ENCODE measurements around the gene IFITM1. TPM values are rescaled to one million over a fixed set of nuclear protein-coding genes. Genes with fewer than 3 reads are reported as not detected.

The IFITM1 gene
- total RNA-seq, 1 donor from 2014 or later = 526 TPM

DNA sequence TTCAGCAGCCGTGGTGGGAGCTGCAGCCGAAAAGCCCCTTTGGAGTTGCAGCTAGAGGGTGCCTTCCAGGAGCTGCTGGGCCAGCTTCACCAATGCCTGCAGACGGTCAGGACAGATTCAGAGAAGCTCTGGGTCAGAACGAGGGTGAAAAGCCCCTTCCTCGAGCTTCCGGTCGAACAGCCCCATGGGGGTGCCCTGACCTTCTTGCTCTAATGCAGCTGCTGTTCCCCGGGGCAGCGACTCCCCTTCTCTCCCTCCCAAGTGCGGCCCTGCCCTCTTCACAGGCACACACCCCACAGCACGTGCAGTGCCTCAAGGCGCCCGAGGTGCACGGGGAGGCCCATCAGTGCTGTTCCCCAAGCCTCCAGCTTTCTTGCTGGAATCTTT is 16.5 kb downstream of the IFITM1 start:
- peaks cover 7% of the 10 kb centered on the region for H3K27me3 Mint-ChIP-seq (ENCODE audit: low read depth, unreplicated experiment)
- no peak overlapping the region for H2AFZ ChIP-seq (ENCODE audit: low read depth, low read length)

DNA sequence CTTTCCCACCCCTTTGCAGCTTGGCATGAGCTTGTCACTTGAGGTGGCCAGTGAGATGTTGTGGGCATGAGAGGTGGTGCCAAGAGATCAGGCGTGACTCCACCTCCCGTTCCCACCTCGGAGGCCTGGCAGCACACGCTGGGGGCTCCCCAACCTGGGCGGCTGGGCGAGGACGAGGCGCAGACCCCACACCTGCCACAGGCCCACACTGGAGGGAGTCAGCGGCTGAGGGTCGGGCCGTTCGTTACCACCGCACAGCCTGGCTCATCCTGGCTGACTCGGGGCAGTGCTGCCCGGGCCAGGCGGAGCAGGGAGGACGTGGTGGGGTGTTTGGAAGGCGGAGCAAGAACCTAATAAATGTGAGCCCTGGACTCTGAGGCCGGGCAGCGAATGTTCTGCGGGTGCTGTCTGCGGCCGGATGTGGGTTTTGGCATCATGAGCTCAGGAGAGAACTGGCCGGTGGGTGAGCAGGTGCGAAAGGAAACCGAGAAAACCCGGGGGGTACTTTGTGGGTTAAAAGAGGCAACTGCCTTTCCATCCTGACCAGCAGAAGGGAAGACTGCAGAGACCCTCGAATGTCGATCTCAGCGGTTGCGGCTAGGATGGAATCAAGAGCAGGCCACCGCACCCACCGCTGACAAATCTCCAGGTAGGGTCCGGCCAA is 17.0 kb downstream of the IFITM1 start:
- DNase-seq (ENCODE audit: low read depth) = no peak
- no peaks in the 10 kb centered on the region for H3K79me2 ChIP-seq (ENCODE audit: insufficient read depth, low read length)
- no peak overlapping the region for H3K4me2 ChIP-seq (ENCODE audit: low read length)
- H3K36me3 Mint-ChIP-seq (ENCODE audit: low read depth, unreplicated experiment) = no peaks in the 10 kb centered on the region
- no peaks in the 10 kb centered on the region for H4K20me1 ChIP-seq (ENCODE audit: insufficient read depth, low read length)
- no peak overlapping the region for H3K4me3 Mint-ChIP-seq (ENCODE audit: unreplicated experiment)
- no peak overlapping the region for H3K27ac Mint-ChIP-seq (ENCODE audit: unreplicated experiment)
- no peaks in the 10 kb centered on the region for H3K36me3 ChIP-seq (ENCODE audit: insufficient read depth, low read length)
- peaks cover 7% of the 10 kb centered on the region for H3K27me3 Mint-ChIP-seq (ENCODE audit: low read depth, unreplicated experiment)
- no peaks in the 10 kb centered on the region for H3K9me3 Mint-ChIP-seq (ENCODE audit: unreplicated experiment)
- H3K4me1 Mint-ChIP-seq (ENCODE audit: low read depth, unreplicated experiment) = peaks cover 18% of the 10 kb centered on the region
- FAIRE-seq = no peak
- TF ChIP-seq EZH2 (IDR thresholded peaks at IDR 0.05; ENCODE audit: insufficient read depth, low read length) = no peak
- TF ChIP-seq, protein P1, sequence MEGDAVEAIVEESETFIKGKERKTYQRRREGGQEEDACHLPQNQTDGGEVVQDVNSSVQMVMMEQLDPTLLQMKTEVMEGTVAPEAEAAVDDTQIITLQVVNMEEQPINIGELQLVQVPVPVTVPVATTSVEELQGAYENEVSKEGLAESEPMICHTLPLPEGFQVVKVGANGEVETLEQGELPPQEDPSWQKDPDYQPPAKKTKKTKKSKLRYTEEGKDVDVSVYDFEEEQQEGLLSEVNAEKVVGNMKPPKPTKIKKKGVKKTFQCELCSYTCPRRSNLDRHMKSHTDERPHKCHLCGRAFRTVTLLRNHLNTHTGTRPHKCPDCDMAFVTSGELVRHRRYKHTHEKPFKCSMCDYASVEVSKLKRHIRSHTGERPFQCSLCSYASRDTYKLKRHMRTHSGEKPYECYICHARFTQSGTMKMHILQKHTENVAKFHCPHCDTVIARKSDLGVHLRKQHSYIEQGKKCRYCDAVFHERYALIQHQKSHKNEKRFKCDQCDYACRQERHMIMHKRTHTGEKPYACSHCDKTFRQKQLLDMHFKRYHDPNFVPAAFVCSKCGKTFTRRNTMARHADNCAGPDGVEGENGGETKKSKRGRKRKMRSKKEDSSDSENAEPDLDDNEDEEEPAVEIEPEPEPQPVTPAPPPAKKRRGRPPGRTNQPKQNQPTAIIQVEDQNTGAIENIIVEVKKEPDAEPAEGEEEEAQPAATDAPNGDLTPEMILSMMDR (IDR thresholded peaks at IDR 0.05; ENCODE audit: insufficient read depth, low read depth, low read length) = no peak
- no peaks in the 10 kb centered on the region for H3K9me3 ChIP-seq (ENCODE audit: insufficient read depth, low read depth, low read length)
- no peak overlapping the region for H3K27ac ChIP-seq (ENCODE audit: low read depth, low read length)
- H3K4me3 ChIP-seq (ENCODE audit: insufficient read depth, low read depth, low read length) = no peak overlapping the region
- H3K4me1 ChIP-seq (ENCODE audit: insufficient read depth, low read length) = peaks cover 13% of the 10 kb centered on the region
- no peaks in the 10 kb centered on the region for H3K27me3 ChIP-seq (ENCODE audit: insufficient read depth, low read length)
- H2AFZ ChIP-seq (ENCODE audit: low read depth, low read length) = no peak overlapping the region
- H3K9ac ChIP-seq (ENCODE audit: low read length) = no peak overlapping the region

More for the DNA sequence above, 16.5 kb downstream of the IFITM1 start:
- no peak overlapping the region for H3K27ac ChIP-seq (ENCODE audit: low read depth, low read length)
- no peaks in the 10 kb centered on the region for H3K27me3 ChIP-seq (ENCODE audit: insufficient read depth, low read length)
- Mint-ChIP-seq H3K4me3 (ENCODE audit: unreplicated experiment) (no peak overlapping the region), H3K36me3 (ENCODE audit: low read depth, unreplicated experiment) (no peaks in the 10 kb centered on the region), H3K9me3 (ENCODE audit: unreplicated experiment) (no peaks in the 10 kb centered on the region), H3K27ac (ENCODE audit: unreplicated experiment) (no peak overlapping the region), H3K4me1 (ENCODE audit: low read depth, unreplicated experiment) (peaks cover 12% of the 10 kb centered on the region)
- H3K9ac ChIP-seq (ENCODE audit: low read length) = no peak overlapping the region
- DNase-seq (ENCODE audit: low read depth) = no peak
- H3K9me3 ChIP-seq (ENCODE audit: insufficient read depth, low read depth, low read length) = no peaks in the 10 kb centered on the region
- H3K4me3 ChIP-seq (ENCODE audit: insufficient read depth, low read depth, low read length) = no peak overlapping the region
- H3K79me2 ChIP-seq (ENCODE audit: insufficient read depth, low read length) = no peaks in the 10 kb centered on the region
- peaks cover 13% of the 10 kb centered on the region for H3K4me1 ChIP-seq (ENCODE audit: insufficient read depth, low read length)
- H3K4me2 ChIP-seq (ENCODE audit: low read length) = no peak overlapping the region
- H4K20me1 ChIP-seq (ENCODE audit: insufficient read depth, low read length) = no peaks in the 10 kb centered on the region
- H3K36me3 ChIP-seq (ENCODE audit: insufficient read depth, low read length) = no peaks in the 10 kb centered on the region
- no peak for TF ChIP-seq EZH2 (IDR thresholded peaks at IDR 0.05; ENCODE audit: insufficient read depth, low read length)
- TF ChIP-seq, protein P1 (IDR thresholded peaks at IDR 0.05; ENCODE audit: insufficient read depth, low read depth, low read length) = no peak
- no peak for FAIRE-seq

DNA sequence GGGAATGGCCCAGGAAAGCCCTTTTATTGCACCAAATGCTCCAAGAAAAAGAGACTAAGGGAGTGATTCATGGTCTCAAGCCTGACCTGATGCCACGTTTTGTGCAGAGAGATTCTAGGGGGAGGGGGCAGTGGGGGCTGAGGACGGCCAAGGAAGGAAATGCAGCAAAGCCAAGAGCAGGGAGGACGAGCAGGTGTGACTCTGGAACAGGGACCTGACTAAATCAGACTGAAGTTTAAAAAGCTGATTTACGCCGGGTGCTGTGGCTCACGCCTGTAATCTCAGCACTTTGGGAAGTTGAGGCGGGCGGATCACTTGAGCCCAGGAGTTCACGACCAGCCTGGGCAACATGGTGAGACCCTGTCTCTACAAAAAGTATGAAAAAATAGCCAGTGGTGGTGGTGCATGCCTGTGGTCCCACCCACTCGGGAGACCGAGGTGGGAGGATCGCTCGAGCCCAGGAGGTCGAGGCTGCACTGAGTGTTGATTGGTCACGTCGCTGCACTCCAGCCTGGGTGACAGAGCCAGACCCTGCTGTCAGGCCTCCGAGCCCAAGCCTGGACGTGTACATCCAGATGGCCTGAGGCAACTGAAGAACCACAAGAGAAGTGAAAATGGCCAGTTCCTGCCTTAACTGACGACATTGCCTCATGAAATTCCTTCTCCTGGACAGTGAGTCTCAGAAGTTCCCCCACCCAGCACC is 17.7 kb downstream of the IFITM1 start:
- H3K4me2 ChIP-seq (ENCODE audit: low read length) = no peak overlapping the region
- TF ChIP-seq EZH2 (IDR thresholded peaks at IDR 0.05; ENCODE audit: insufficient read depth, low read length) = no peak
- TF ChIP-seq, protein P1 (IDR thresholded peaks at IDR 0.05; ENCODE audit: insufficient read depth, low read depth, low read length) = no peak
- peaks cover 7% of the 10 kb centered on the region for H3K27me3 Mint-ChIP-seq (ENCODE audit: low read depth, unreplicated experiment)
- no peak overlapping the region for H2AFZ ChIP-seq (ENCODE audit: low read depth, low read length)
- H3K36me3 ChIP-seq (ENCODE audit: insufficient read depth, low read length) = no peaks in the 10 kb centered on the region
- no peaks in the 10 kb centered on the region for H3K36me3 Mint-ChIP-seq (ENCODE audit: low read depth, unreplicated experiment)
- H3K4me3 Mint-ChIP-seq (ENCODE audit: unreplicated experiment) = no peak overlapping the region
- no peak overlapping the region for H3K27ac Mint-ChIP-seq (ENCODE audit: unreplicated experiment)
- no peak for DNase-seq (ENCODE audit: low read depth)
- H3K4me1 ChIP-seq (ENCODE audit: insufficient read depth, low read length) = peaks cover 13% of the 10 kb centered on the region
- H3K9ac ChIP-seq (ENCODE audit: low read length) = no peak overlapping the region
- no peak for FAIRE-seq
- no peaks in the 10 kb centered on the region for H3K9me3 Mint-ChIP-seq (ENCODE audit: unreplicated experiment)
- H3K27ac ChIP-seq (ENCODE audit: low read depth, low read length) = no peak overlapping the region
- no peaks in the 10 kb centered on the region for H3K27me3 ChIP-seq (ENCODE audit: insufficient read depth, low read length)
- H3K4me3 ChIP-seq (ENCODE audit: insufficient read depth, low read depth, low read length) = no peak overlapping the region
- H3K4me1 Mint-ChIP-seq (ENCODE audit: low read depth, unreplicated experiment) = peaks cover 23% of the 10 kb centered on the region
- no peaks in the 10 kb centered on the region for H3K79me2 ChIP-seq (ENCODE audit: insufficient read depth, low read length)
- no peaks in the 10 kb centered on the region for H3K9me3 ChIP-seq (ENCODE audit: insufficient read depth, low read depth, low read length)
- H4K20me1 ChIP-seq (ENCODE audit: insufficient read depth, low read length) = no peaks in the 10 kb centered on the region
